Body of pancreas (tissue), 4 donors: ENCODE data around the gene MIGA2.

Experiments
- POLR2A ChIP-seq, 3 donors: fragments of 450-650 bp; IDR thresholded peaks; one replicate each; pipeline ENCODE4 v1.6.1; 2016; ENCODE audit warnings: antibody characterized with exemption in 3 of 3, mild to moderate bottlenecking in 2 of 3
- TF ChIP-seq, protein P1 (sequence below), 7 experiments: fragments of 450-650 bp in 4 of 7; fragments of 200-600 bp in 3 of 7; sonication (generic) in 3 of 7; IDR thresholded peaks; one replicate each; pipeline ENCODE4 v1.5.1; 2016 to 2019; ENCODE audit warnings: antibody characterized with exemption in 7 of 7

GRCh38 chr9:129102791-129103594, 66.6 kb downstream of the MIGA2 start:
- TF ChIP-seq, protein P1, sequence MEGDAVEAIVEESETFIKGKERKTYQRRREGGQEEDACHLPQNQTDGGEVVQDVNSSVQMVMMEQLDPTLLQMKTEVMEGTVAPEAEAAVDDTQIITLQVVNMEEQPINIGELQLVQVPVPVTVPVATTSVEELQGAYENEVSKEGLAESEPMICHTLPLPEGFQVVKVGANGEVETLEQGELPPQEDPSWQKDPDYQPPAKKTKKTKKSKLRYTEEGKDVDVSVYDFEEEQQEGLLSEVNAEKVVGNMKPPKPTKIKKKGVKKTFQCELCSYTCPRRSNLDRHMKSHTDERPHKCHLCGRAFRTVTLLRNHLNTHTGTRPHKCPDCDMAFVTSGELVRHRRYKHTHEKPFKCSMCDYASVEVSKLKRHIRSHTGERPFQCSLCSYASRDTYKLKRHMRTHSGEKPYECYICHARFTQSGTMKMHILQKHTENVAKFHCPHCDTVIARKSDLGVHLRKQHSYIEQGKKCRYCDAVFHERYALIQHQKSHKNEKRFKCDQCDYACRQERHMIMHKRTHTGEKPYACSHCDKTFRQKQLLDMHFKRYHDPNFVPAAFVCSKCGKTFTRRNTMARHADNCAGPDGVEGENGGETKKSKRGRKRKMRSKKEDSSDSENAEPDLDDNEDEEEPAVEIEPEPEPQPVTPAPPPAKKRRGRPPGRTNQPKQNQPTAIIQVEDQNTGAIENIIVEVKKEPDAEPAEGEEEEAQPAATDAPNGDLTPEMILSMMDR (IDR thresholded peaks at IDR 0.05), result peak; percentile 42 to 65 (median 57)
- no peak for TF ChIP-seq POLR2A (IDR thresholded peaks at IDR 0.05)
